HG03521 (cell line): ENCODE measurements around the gene CSRNP2.
"Not testable (repeated sequence)": the region's sequence is repeated elsewhere in the genome, so short reads cannot be mapped to it uniquely, and the experiment has no call there.

Source experiments
- ATAC-seq: cut with Tn5 transposase; IDR thresholded peaks from one replicate; pipeline ENCODE4 v1.9.1; 2021; ENCODE audit warnings: mild to moderate bottlenecking, moderate library complexity; ENCODE audit not compliant: unreplicated experiment

Gene CSRNP2

GRCh38 chr12:51033048-51033447 is 50.3 kb downstream of the CSRNP2 start:
- ATAC-seq: no peak

GRCh38 chr12:51028813-51029150 is 54.6 kb downstream of the CSRNP2 start:
- no peak for ATAC-seq

GRCh38 chr12:51028126-51028812 is 55.1 kb downstream of the CSRNP2 start:
- no peak for ATAC-seq

- no peak for ATAC-seq
Measured at GRCh38 chr12:51027342-51027835, 56.0 kb downstream of the CSRNP2 start.

GRCh38 chr12:51025836-51026638 is 57.4 kb downstream of the CSRNP2 start, which contains the start of gene SLC11A2:
SLC11A2 (minus strand) TSS chr12:51026384; CDS start chr12:51010728, 15,656 bp downstream.
- peak; percentile 87 for ATAC-seq

- no peak for ATAC-seq
Measured at GRCh38 chr12:51025338-51025835, 58.0 kb downstream of the CSRNP2 start.

- ATAC-seq: no peak
Measured at GRCh38 chr12:51023625-51024382, 59.6 kb downstream of the CSRNP2 start.

GRCh38 chr12:51021694-51022093 is 61.7 kb downstream of the CSRNP2 start:
- no peak for ATAC-seq

GRCh38 chr12:51020448-51021182 is 62.8 kb downstream of the CSRNP2 start:
- ATAC-seq: no peak

GRCh38 chr12:51019927-51020326 is 63.5 kb downstream of the CSRNP2 start:
- ATAC-seq: no peak

GRCh38 chr12:51018956-51019355 is 64.4 kb downstream of the CSRNP2 start:
- no peak for ATAC-seq

- ATAC-seq: no peak
Measured at GRCh38 chr12:51017452-51017851, 65.9 kb downstream of the CSRNP2 start.

GRCh38 chr12:51014467-51014866 is 68.9 kb downstream of the CSRNP2 start:
- ATAC-seq: not testable (repeated sequence)

GRCh38 chr12:51013441-51013840 is 70.0 kb downstream of the CSRNP2 start:
- no peak for ATAC-seq

GRCh38 chr12:51012570-51013236 is 70.7 kb downstream of the CSRNP2 start:
- ATAC-seq: no peak

- ATAC-seq: no peak
Measured at GRCh38 chr12:51011955-51012354, 71.4 kb downstream of the CSRNP2 start.
